AG10803 (cell line): Measurements from ENCODE around the gene RING1.
"Not testable (repeated sequence)": the region's sequence is repeated elsewhere in the genome, so short reads cannot be mapped to it uniquely, and the experiment has no call there.

Source experiments
- DNase-seq: peaks from one replicate; pipeline ENCODE4 v3.0.0; 2010; ENCODE audit warnings: low read depth
- H3K4me3 ChIP-seq: 2 replicates; pipeline ENCODE4 v1.5.1; 2011; ENCODE audit warnings: mild to moderate bottlenecking, low read length, control low read depth
- CTCF ChIP-seq: conservative IDR thresholded peaks from 2 replicates; pipeline ENCODE4 v1.5.1; 2011; ENCODE audit warnings: mild to moderate bottlenecking, low read length, control low read depth, inconsistent platforms

RING1 gene

GRCh38 chr6:33216117-33216649, 7.9 kb downstream of the RING1 start:
- no peak overlapping the region for H3K4me3 ChIP-seq
- no peak for TF ChIP-seq CTCF
- no peak for DNase-seq

DNA sequence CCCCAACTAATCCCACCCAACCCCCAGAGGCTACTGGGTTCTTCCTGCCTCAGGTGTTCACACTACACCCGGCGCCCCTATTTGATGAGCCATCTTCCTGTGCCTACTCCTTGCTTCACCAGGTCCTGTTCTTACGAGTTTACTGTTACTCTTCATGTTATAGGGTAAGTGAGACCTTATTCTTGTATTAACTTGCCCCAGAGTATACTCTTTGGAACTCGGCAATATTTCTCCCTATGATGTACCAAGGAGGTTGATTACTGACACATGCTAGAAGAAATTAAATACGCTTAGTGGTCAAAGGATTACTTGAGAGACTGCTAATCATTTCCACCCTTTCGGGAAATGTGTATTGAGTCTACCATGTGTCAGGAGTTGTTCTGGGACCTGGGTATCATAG, 8.9 kb downstream of the RING1 start:
- no peak for TF ChIP-seq CTCF
- H3K4me3 ChIP-seq = no peak overlapping the region
- DNase-seq = no peak

DNA sequence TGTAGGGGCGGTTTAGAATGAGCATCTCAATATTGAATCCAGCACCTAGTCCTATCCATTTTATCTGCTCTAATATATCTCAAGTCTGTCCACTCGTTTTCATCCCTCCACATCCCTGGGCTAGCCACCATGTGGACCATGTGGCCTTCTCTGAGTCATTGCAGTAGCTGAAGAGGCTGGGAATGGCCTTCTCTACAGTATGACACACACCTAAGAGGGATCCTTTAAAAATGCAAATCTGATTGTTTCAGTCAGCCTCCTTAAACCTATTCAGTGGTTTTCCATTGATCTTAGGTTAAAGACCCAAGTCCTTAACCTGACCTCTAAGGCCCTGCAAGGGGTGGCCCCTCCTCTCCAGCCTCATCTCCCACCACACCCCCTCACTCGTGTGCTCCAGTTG, 9.4 kb downstream of the RING1 start:
- TF ChIP-seq CTCF = no peak
- no peak overlapping the region for H3K4me3 ChIP-seq
- DNase-seq = no peak

DNA sequence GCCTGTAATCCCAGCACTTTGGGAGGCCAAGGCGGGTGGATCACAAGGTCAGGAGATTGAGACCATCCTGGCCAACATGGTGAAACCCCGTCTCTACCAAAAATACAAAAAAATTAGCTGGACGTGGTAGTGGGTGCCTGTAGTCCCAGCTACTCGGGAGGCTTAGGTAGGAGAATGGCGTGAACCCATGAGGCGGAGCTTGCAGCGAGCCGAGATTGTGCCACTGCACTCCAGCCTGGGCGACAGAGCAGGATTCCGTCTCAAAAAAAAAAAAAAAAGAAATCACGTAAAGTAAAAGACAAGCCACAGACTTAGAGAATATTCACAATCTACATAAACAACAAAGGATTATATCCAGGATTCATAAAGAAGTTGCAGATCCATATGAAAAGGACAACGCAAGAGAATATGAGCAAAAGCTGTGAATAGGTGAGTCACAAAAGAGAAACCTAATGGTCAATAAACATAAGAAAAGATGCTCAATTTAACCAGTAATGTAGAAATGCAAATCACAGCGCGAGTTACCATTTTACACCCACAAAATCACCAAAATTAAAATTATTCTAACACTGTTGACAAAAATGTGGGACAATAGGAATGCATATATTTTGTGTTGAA, 18.3 kb downstream of the RING1 start:
- DNase-seq, H3K4me3 ChIP-seq: not testable (repeated sequence)

DNA sequence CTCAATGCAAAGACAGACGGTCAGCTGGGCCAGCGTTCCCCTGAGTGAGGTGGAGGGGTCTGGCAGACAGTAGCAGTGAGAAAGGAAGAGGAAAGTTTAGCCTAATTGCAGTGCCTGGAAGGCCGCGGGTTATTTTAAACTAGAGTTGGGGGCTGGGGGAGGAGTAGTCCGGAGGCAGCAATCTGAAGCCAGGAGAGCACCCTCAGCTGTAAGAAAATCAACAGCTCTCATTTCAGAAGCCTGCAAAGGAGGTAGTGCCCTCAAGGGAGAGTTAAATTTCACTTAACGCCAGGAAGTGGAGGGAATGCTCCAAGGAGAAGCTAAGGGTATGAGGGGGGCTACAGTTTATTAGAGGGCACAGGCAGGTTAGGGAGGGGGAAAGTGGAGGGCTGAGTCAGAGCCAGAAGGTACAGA, 26.9 kb downstream of the RING1 start:
- DNase-seq = no peak
- no peak for TF ChIP-seq CTCF
- H3K4me3 ChIP-seq = no peak overlapping the region

- DNase-seq = no peak
- H3K4me3 ChIP-seq = no peak overlapping the region
- no peak for TF ChIP-seq CTCF
Measured at GRCh38 chr6:33236328-33236727, 28.0 kb downstream of the RING1 start.

DNA sequence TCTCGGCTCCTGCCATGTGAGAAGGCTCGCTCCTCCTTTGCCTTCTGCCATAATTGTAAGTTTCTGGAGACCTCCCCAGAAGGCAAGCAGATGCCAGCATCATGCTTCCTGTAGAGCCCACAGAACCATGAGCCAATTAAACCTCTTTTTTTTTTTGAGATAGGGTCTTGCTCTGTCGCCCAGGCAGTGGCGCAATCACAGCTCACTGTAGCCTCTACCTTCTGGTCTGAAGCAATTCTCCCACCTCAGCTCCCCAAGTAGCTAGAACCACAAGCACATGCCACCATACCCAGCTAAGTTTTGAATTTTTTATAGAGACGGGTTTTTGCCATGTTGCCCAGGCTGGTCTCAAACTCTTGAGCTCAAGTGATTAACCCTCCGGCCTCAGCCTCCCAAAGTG, 28.6 kb downstream of the RING1 start:
- no peak overlapping the region for H3K4me3 ChIP-seq
- no peak for TF ChIP-seq CTCF
- no peak for DNase-seq

DNA sequence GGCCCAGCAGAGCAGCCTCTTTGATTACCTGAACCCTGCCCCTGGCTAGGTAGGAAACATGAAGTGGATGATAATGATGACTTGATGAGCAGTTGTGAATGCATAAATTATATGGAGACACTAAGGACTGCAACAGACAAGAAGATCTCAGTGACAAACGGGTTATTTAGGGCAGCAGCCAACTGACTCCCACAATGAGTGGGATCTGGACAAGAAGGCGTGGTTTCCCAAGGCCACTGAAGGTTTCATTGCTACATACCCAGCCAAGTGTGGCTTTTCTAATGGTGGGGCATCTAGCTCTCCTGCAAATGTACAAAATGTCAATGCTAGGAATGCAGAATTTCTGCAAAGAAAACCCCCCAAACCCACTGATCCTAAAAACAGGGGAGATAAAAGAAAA, 29.4 kb downstream of the RING1 start:
- H3K4me3 ChIP-seq = no peak overlapping the region
- TF ChIP-seq CTCF = no peak
- no peak for DNase-seq
